GM19468 (cell line): ENCODE measurements around the gene ADAMTSL2.

Source experiments
- ATAC-seq: cut with Tn5 transposase; IDR thresholded peaks from one replicate; pipeline ENCODE4 v1.9.1; 2021; ENCODE audit warnings: mild to moderate bottlenecking, moderate library complexity, moderate number of reproducible peaks; ENCODE audit not compliant: unreplicated experiment; ENCODE audit errors: extremely low read depth

The ADAMTSL2 gene

DNA sequence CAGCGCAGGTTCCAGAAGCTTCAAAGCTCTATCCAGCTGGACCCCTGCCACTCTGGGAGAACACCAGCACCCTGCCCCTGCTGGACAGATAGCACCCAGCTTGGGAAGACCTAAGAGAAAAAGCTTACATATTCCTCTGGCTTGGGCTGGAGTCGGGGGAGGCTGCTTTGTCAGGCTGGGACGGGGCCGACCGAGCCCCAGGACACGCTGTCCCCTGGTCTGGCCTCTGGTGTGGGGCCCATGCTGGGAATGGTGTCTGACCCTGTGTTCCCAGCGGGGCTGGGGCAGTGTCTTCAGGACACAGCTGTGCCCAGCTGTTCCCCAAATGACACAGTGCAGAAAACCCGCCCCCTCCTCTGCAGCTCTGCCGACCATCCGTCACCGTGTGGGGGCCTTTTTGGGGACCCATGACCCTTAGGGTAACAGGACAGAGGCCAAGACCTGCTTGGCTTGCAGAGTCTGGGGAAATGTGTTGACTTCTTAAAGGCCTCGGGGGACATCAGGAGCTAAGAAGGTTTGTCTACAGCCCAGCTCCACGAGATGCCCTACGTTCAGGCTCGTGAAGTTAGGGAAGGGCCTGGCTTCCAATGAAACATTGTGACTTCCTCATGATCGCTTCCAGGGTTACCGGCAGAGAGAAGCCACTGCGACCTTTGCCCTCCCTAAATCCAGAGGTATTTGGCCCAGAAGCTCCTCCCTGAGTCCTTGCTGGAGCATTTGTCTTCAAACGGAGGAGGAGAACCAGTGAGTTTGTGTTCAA is 35.2 kb upstream of the ADAMTSL2 start:
- ATAC-seq: no peak

DNA sequence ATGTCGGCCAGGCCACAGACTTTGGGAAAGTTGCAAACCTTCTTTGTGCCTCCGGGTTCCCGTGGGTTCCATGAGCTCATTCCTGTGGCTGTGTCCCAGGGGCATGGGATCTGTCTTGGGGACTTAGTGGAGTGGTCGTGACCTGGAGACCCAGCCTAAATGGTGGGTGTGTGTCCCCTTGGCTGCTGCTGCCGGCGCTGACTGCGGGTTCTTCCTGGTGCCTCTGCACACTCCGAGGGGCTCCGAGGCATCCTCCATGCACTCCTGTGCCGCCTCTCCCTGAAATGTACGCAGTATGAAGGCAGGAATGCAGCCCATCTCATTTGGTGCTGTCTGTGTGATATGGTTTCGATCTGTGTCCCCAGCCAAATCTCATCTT is 34.6 kb upstream of the ADAMTSL2 start:
- ATAC-seq: no peak

DNA sequence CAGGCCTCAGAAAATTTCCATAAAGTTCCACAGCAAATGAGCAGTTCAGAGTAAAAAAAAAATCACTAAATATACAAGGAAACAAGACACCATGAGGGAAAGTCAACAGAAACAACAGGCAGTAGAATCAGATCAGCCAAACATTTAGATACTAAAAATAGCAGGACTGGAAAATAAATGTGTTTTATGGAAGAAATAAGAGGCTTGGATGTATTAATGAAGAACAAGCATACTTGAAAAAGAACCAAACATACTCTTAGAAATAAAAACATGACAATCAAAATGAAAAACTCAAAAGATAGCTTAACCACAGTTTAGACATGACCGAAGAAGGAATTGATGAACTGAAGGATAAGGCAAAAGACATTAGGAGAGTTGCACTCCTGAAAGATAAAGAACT is 32.4 kb upstream of the ADAMTSL2 start:
- ATAC-seq: no peak

DNA sequence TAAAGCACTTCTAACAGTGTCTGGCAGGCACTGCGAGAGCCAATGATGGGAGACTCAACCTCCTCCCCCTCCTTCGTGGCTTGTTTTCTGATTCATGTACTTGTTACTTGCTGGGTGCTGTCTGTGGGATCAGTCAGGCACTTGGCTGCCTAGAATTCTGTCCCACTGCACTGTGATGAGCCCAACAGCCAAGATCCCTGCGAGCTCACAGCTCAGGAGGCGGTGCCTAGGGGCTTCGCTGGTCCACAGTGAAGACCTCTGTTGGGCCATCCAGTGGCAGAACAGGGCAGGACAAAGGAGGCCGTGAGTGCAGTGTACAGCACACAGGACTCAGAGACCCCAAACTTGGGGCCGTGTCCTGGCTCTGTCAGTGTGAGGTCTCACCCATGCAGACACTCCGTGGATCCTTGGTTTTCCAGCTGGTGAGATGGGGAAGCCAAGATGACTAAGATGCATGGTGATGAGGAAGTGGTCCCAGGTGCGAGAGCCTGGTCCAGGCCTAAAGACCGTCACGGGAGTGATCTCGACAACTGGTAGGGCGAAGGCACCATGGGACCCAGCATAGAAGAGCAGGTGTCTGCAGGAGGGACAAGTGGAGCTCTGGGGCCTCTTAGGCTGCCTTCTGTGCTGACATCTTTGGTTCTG is 29.2 kb upstream of the ADAMTSL2 start:
- ATAC-seq: no peak

DNA sequence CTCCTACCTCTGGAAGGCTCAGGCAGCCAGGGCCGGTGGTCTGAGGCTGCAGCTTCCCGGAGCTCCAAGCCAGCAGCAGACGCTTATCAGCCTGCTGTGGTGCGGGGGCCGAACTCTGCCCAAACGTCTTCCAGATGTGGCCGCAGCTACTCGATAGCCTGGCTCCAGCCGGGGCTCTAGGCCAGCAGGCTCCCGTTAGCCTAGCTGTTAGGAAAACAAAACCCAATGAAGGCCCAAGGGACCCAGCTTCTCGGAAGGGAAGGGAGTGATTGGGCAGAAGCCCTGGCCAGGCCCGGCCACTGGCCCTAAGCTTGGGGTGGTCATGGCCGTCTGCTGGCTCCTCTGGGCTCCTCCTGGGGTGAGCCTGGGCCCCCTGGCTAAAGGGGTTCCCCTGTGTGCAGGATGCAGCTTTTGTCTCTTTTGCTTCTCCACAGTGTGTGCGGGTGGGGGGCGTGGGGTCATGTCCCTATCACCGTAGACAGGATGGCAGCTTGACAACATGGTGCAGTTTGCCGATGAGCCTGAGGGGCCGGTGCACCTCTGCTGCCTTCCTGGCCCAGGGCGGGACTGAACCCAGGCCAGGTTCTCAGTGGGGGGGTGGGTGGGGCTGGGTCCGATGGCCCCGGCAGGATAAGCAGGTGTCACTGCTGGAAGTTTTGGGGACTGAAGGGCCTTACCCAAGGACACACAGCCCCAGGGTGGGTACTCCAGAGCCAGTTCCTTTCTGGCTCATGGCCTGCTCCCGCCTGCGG is 28.4 kb upstream of the ADAMTSL2 start:
- ATAC-seq: no peak

DNA sequence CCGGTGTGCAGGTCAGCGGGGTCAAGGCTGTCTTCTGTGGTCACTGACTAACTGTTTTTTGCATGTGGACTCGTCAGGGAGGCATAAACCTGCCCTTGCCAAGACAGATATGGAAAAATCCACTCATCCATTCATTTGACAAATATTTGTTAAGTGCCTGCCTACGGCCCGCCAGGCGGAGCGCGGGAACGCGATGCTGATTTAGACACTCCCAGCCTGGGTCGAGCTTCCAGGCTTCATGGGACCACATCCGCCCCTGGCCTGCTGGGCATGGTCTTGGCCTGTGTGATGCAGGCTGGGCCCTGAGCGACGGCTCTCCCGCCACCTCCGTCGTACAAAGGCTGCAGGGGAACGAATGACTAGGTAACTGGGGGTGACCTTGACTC is 27.9 kb upstream of the ADAMTSL2 start:
- ATAC-seq: no peak

DNA sequence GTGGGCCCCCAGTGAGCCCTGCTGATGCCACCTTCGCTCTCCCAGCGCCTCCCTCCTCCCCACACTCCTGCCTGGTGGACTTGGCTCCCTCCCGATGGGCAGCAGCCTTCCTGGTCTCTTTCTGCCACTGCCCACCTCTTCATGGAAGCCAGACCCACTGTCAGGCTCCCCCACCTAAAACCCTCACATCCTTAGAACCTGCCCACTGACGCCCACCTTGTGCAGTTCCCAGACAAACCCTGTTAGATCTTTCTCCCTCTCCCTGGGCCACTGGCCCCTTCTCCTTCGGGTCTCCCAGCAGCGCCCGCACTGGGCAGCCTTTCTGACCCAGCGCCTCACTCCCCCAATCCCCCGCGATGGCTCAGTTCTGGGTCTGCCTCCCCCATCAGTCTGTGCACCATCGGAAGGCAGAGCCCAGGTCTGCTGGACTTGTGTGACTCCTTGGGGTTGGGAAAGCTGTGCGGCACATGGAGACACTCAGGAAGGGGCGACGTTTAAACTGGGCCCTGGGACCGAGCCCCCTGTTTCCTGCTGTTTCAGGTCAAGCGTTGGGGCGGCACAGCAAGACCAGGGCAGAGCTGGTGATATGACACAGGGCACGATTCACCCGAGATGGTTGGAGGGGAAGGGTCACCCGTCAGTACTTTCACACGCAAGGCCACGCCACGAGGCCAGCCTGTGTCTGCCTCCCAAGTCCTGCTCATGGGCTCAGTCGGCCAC is 27.1 kb upstream of the ADAMTSL2 start:
- ATAC-seq: no peak

DNA sequence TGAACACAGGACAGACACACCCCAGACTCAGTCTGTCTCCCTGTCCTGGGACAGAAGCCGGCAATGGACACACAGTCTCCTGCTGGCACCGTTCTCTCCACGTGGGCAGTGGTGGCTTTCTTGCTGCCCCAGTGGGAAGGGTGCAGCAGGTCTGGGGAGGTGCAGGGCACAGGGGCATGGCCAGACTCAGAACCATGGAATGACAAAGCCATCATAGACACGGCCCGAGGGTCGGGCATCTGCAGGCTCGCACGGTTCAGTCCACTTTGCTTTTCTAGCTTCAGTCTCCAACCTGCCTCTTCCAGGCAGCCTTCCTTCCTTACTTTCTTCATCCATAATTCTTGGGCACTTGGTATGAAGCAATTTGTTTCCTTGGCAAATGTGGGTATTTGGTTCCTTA is 26.5 kb upstream of the ADAMTSL2 start:
- no peak for ATAC-seq

DNA sequence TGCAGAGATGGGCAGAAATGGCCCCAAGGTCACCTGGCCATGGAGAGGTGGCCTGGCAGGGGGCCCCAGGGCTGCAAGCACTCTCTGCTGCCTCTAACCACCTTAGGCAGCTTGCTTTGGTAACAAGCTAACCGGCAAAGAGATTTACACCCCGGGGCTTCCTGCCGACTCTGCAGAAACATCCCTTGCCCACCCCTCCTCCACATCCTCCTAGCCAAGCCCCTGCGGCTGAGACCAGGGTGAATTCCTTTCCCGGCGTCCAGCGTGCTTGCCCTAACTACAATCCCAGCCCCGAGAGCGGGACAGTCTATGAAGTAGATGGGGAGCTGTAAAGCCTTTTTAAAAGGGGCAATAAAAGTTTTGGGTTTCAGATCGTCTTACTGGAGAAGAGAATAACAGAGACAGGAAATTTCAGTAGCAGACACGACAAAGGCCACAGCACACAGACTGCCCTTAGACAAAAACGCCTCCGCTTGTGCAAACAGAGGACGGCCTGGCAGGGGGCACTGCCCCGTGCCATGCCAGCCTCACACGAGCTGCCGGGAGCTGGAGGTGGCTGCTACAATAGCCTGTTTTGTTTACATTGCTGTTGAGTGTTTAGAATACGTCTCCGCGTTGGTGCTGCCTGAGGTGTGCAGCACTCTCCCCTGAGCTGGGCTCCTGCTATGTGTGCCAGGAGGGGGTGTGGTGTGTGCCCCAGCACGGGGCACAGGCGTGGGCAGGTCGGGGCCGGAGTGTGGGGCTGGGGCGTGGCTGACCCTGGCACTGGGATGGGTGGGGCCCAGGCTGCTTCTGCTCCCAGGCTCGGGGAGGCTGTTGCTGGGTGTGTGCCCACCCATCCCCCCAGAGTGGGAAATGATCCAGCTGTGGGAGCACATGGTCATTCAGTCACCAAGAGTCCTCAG is 25.1 kb upstream of the ADAMTSL2 start:
- no peak for ATAC-seq

DNA sequence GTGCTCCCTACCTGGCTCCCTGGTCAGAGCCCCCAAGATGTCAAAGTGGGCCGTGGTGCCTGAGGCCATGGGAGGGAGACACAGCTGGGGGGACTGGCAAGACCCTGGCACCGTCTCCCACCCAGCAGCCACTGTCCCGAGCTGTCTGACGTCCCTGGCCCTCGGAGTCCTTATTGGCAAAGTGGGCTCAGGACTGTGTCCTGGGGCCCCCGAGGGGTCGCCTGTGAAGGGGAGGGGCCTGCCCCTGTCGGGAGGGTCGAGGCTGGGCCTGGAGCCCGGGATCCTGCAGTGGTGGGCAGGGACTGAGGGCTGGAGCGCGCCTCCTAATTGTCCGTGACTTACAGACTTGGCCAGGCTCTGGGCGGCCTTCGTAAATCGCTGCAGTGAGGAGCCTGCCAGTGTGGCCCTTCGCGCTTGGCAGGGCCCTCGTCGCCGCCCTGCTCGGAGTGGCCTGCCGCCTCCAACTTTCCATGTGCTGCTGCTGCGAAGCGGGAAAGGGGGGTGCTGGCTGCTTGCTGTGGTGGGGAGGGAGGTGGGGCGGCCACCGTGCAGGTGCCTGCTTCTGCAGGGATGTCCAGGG is 23.5 kb upstream of the ADAMTSL2 start:
- no peak for ATAC-seq

DNA sequence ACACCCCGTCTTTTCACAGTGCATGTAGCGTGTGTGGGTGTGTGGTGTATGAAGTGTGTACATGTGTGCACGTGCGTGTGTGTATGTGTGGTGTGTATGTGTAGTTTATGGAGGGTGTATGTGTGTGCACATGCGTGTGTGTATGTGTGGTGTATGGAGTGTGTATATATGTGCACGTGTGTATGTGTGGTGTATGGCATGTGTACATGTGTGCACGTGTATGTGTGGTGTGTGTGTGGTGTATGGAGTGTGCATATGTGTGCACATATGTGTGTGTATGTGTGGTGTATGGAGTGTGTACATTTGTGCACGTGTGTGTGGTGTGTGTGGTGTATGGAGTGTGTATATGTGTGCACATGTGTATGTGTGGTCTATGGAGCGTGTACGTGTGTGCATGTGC is 22.9 kb upstream of the ADAMTSL2 start:
- no peak for ATAC-seq

DNA sequence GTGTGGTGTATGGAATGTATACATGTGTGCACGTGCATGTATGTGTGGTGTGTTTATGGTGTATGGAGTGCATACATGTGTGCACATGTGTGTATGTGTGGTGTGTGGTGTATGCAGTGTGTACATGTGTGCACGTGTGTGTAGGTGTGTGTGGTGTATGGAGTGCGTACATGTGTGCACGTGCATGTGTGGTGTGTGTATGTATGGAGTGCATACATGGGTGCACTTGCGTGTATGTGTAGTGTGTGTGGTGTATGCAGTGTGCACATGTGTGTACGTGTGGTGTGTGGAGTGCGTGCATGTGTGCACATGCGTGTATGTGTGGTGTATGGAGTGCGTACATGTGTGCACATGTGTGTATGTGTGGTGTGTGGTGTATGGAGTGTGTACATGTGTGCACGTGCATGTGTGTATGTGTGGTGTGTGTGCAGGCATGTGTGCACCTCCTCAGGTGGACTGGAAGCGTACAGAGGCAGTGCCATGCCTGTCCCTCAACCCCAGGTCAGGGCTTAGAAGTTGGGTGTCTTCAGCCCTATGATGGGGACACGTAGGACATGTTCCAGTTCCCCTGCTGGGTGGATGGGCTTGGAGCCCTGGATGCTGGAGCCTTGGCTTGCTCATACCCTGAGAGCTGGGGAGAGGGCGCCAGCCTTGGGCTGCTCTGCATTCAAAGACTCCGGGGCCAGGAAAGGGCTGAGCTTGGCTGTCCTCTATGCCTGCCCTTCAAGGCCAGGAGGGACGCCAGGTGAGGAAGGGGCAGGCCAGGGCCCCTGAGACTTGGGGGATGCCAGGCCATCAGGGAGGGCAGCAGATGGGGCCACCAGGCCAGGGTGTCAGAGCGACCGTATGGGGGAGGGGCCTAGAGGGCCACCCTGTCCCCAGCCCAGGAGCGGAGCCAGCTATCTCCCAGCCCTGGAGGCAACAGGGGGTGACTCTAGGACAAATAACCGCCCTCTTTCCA is 22.0 kb upstream of the ADAMTSL2 start:
- no peak for ATAC-seq

DNA sequence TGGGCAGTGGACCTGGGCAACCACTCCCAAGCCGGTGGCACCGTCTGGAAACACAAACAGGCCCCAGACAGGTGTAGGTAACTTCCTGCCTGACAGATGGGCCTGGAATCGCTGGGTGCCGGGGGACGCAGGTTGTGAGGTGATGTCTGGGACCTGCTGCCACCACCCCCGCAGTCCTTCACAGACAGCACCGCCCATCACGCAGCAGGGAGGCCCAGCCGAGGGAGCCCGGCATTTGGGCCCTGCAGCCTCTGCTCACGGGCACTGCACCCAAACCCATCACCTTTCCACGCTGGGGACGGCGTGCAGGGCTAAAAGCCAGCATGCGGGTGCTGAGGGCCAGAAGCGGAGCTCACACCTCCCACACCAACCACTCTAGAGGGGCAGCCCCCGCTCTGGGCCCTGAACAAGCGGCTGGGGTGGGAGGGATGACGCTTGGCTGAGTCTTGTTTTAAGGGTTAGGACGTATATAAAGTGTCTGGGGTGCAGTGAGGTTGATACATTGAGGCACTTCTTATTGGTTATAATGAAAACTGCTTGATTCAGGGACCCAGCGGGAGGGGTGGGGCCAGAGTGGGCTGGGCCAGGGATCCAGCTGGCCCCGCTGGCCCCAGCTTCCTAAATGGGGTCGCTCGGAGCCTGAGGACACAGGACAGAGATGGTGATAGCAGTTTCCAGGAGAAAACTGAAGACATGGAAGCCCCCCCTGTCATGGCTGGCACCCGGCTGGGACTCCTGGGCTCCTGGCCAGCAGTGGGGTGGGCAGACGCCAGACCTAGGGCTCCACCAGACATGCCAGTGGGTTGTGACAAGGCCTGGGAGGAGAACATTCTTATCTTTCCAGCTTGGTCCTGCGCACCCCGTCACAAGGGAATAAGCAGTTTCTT is 21.0 kb upstream of the ADAMTSL2 start:
- ATAC-seq: no peak

DNA sequence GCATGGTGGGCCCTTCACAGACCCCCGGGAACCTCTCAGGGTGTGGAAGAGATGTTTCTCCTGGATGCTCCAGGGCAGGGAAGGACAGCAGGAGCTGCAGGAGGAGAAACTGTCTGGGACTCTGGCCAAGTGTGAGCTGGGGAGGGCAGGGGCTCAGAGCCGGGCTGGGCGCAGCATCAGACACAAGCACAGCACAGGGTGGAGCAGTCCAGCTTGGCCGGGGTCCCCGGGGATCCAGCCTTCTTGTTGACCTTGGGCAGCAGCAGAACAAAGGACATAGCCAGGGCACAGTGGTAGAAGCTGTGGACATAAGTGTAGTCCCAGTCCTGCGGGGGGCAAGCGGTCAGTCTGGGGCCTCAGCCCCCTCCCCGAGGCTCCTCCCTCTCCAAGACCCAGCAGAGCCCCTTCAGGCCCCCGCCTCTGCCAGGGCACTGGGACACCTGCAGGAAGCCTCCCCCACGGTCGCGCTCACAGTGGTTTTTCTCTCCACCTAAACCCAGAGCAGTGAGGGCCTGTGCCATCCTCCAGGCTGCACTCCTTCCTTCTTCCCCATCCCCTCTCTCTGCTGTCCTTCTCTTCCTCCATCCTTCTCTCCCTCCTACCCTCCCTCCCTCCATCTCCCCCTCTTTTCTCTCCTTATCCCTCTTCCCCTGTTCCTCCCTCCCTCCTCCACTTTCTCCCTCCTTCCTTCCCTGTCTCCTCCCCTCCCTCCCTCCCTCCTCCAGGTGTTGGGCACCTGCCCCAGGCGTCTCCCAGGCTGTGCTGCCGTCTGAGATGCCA is 19.9 kb upstream of the ADAMTSL2 start:
- no peak for ATAC-seq

DNA sequence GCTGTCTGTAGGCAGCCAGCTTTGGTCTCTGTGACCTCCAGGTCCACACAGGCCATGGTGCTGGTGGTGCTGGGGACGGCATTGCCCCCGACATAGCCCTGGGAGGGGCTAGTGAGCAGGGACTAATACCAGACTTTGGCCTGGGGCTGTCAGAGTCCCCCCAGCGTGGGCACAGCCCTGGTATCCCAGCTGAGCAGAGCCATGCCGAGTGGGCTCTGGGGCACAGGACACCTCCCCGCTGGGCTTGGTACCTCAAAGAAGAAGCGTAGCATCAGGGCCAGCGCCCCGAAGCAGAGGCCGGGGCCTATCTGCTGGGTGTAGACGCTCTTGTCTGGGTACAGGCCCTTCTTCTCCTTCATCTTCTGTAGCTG is 19.3 kb upstream of the ADAMTSL2 start:
- ATAC-seq: no peak

DNA sequence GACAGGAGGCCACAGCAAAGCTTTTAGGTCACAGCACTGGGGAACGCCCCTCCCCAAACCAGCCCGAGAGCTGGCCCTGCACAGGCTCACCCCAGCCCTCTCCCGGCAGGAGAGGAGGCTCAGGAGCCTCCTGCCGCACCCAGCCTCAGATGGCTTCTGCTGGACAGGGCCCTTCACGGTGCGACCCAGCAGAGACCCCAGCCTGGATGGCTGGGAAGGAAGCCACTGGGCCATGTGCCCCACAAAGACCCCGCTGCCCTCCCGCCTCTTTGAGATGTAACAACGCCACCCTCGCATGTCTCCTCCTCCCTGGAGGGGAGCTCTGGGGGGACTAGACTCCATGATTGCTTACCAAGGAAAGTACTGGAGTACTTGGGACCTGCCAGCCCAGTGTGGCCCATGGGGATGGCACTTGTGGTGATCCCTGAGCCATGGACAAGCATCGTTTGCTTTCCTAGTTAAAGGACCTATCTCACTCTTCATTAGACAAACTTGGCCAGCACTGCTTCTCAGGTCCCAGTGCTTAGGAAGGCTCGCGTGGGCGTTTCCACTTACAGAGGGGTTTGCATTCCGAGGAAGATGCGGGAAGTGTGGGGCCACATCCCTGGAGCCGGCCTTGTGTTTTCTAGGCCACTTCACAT is 18.8 kb upstream of the ADAMTSL2 start:
- no peak for ATAC-seq
